GM12891 (cell line): Measurements from ENCODE around the gene KRTAP4-7.

ENCODE experiments used
- POLR2A ChIP-seq: IDR thresholded peaks from 2 replicates; pipeline ENCODE4 v1.6.1; 2011; ENCODE audit warnings: low read depth, low read length, control low read depth
- POLR2AphosphoS5 ChIP-seq: IDR thresholded peaks from 2 replicates; pipeline ENCODE4 v1.6.1; 2011; ENCODE audit warnings: low read depth, low read length, control low read depth
- SPI1 ChIP-seq: IDR thresholded peaks from 2 replicates; pipeline ENCODE4 v1.6.1; 2011; ENCODE audit warnings: low read depth, low read length, control low read depth

DNA sequence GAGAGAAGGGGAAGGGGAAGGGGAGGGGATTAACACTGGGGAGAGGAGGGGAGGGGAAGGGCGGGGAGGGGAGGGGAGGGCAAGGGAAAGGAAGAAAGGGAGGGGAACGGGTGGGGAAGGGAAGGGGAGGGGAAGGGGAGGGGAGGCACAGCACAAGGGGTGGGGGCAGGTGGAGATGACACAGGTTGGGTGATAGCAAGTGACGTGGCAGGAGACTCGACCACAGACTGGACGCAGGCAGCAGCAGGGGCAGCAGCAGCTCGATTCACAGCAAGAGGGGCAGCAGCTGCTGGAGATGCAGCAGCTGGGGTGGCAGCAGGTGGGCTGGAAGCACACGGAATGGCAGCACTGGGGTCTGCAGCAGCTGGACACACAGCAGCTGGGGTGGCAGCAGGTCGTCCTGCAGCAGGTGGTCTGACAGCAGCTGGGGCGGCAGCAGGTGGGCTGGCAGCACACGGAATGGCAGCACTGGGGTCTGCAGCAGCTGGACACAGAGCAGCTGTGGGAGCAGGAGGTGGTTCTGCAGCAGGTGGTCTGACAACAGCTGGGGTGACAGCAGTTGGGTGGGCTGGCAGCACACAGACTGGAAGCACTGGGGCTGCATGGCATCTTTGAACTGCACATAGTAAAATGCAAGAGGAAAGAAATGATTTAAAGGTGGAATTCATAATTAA is 17.8 kb downstream of the KRTAP4-7 start, which contains the start of gene KRTAP4-16:
- TF ChIP-seq POLR2AphosphoS5 (no peak), POLR2A (no peak), SPI1 (no peak)
